GM21515 (cell line): ENCODE data around the gene EMC9.

Experiments
- ATAC-seq: cut with Tn5 transposase; IDR thresholded peaks from one replicate; pipeline ENCODE4 v1.9.1; 2021; ENCODE audit not compliant: unreplicated experiment

EMC9 gene

DNA sequence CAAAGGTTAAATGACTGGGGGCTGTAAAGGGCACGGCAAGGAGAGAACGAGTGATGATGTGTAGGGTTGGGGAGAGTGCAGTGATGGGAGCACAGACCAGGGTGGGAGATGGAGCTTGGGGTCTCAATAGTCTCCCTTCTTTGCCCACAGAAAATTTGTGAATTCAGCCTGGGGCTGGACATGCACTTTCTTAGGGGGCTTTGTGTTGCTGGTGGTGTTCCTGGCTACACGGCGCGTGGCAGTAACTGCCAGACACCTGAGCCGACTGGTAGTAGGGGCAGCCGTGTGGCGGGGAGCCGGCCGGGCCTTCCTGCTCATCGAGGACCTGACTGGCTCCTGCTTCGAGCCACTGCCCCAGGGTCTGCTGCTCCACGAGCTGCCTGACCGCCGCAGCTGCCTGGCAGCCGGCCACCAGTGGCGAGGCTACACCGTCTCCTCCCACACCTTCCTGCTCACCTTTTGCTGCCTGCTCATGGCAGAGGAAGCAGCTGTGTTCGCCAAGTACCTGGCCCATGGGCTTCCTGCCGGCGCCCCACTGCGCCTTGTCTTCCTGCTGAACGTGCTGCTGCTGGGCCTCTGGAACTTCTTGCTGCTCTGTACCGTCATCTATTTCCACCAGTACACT, 9.2 kb downstream of the EMC9 start:
- no peak for ATAC-seq

DNA sequence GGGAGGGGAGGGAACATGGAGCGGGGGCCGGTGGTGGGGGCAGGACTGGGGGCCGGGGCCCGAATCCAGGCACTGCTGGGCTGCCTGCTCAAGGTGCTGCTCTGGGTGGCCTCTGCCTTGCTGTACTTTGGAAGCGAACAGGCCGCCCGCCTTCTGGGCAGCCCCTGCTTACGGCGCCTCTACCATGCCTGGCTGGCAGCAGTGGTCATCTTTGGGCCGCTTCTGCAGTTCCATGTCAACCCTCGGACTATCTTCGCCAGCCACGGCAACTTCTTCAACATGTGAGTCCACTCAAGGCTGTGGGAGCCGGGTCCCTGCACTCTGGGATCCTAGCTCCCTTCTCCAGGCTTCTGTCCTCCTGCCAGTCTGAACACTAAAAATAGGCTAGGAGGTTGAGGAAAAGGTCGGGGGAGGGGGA, 9.8 kb downstream of the EMC9 start:
- ATAC-seq: no peak

DNA sequence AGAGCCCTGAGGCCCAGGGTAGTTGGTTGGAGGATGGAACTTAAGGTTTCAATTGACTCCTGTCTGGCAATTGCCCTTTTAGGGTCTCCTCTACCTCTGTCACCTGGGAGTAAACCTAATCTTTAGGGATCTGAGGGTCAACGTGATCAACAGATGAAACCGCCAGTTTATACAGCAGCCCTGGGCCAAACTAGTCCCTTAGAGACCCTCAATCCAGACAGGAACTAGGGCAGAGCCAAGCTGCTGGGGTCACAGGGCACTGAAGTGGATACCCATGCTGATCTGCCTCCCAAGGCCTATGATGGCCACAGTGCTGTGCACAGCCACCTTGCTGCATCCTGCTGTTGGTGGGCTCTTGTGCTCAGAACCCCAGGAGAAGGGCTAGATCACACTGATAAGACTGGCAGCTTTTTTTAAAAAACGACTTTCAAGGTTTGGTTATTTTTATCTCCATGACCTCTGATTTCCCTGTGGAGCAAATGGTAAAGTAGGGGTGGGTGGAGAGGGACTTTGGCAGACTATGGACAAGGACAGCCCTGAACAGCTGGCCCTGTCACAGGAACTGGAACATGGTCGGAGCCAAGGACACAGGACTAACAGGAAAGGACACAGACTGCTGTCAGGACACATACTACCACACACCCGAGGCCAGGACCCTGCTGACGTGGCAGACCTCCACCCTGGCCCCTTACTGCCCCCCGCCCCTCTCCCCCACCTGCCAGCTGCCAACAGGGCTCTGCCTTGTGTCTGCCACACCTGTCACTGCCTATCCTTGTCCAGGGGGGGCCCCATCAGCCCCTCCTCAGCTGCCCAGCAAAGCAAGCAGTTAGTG, 10.5 kb downstream of the EMC9 start:
- no peak for ATAC-seq

DNA sequence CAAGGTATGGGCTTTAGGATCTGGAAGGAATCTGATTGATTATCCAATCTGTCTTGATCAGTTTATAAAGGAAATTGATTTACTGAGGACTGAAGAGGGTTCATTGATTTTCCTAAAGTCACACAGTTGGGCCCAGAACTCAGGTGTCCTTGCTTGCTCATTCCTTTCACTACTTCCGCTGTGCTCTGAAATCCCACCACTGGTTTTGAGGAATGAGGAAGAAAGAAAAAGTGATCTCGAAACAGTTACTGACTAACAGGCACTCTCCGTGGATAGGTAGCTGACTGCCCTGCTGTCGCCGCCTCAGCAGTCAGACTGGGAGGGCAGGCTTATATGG, 11.0 kb downstream of the EMC9 start, which contains the start of gene FITM1:
FITM1 (plus strand) TSS at position 280 of the 337 bp plus-strand sequence. CDS start 905 bp downstream, outside the sequence.
- ATAC-seq: no peak

DNA sequence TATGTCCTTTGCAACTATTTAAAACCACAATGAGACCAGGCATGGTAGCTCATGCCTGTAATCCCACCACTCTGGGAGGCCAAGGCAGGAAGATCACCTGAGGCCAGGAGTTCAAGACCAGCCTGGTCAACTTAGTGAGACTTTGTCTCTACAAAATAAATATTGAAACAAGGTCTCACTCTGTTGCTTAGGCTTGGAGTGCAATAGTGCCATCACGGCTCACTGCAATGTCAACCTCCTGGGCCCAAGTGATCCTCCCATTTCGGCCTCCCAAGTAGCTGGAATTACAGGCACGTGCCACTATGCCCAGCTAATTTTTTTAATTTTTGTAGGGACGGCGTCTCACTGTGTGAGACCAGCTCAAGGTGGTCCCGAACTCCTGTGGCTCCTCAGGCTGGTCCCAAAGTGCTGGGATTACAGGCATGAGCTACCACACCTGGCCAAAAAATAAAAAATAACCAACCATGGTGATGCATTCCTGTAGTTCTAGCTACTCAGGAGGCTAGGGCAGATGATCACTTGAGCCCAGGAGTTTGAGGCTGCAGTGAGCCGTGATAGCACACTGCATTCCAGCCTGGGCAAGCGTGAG, 11.9 kb downstream of the EMC9 start:
- no peak for ATAC-seq

DNA sequence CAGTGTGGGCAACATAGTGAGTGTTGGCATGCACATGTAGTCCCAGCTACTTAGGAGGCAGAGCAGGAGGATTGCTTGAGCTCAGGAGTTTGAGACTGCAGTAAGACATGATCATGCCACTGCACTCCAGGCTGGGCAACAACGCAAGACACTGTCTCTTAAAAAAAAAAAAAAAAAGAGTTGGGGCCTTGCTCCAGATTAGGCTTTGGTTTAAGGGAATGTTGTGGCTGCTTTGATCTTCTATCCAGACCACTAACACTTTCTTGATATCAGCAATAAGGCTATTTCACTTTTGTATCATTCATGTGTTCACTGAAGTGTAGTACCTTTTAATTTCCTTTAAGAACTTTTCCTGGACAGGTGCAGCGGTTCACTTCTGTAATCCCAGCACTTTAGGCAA, 13.7 kb downstream of the EMC9 start:
- no peak for ATAC-seq

DNA sequence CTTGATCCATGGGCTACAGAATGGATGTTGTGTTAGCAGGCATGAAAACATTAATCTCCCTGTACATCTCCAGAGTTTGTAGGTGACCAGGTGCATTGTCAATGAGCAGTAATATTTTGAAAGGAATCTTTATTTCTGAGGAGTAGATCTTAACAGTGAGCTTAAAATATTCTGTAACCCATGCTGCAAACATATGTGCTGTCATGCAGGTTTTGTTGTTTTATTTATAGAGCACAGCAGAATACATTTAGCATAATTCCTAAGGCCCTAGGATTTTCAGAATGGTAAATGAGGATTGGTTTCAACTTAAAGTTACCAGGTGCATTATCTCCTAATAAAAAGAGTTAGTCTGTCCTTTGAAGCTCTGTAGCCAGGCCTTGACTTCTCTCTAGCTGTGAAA, 14.5 kb downstream of the EMC9 start:
- ATAC-seq: no peak

DNA sequence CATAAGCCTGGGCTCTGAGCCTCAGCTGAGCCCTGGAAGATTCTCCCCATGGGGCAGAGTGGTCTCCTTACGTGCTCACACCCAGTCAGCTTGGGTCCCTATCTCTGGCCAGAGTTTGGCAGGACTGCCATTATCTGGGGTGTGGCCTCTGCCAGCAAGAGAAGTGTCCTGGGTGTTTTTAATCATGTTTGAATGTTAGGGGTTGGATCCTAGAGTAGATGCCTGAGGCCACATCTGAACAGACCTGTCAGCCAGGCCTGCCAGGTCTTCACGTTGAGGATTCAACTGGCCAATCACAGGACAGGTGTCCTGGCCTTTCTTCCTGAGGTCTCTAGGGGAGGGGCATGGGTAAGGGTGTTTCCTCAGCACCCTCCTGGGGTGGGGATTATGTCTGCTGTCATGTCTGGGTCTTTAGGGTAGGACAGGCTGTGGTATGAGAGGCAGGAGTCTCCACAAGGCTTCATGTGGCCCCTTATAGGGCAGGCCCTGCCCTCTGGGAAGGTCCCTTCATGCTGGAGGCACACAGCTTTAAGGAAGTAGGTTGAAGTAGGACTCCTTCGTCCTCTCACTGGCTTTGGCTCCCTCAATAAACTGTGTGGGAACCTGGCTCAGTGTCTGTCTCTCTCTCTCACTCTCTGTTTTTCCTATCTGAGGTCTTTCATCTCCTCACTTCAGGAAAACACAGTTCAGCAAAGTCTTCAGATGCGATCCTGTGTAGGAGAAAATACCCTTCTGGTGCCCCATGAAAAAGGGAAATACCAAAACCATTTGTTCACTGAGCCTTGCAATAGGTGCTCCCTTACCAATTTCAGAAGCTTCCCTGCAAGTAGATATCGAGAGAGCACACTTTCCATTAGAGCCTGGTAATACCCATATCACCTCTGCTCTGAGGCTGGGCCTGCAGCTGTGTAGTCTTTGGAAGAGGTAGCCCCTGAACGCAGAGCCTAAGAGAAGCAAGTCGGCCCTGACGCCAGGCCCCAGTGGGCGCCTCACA, 17.7 kb downstream of the EMC9 start:
- no peak for ATAC-seq

DNA sequence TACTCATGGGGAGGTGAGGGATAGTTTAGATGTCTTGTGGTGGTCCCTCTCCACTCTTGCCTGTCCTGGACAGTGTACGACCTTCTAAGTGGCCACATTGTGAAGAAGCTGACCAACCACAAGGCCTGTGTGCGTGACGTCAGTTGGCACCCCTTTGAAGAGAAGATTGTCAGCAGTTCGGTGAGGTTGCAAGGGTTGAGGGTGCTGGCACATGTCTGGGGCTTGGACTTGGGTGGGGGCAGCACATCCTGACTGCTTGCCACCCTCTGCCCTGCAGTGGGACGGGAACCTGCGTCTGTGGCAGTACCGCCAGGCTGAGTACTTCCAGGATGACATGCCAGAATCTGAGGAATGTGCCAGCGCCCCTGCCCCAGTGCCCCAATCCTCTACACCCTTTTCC, 18.5 kb downstream of the EMC9 start:
- no peak for ATAC-seq

DNA sequence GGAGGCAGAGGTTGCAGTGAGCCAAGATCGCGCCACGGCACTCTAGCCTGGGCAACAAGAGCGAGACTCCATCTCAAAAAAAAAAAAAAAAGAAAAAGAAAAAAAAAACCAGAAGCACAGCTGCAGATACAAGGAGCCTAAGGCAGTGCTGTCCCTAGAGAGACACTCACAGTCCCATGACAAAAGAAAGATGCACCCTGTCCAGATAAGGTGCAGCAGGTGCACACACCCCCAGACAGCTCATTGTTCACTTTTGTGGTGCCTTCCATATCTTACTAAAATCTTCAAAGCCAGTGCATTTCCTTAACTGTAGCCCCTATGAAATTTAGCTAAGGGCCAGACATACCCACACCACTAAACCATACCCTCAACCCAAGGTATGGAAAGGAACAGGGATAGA, 19.0 kb downstream of the EMC9 start:
- ATAC-seq: no peak

DNA sequence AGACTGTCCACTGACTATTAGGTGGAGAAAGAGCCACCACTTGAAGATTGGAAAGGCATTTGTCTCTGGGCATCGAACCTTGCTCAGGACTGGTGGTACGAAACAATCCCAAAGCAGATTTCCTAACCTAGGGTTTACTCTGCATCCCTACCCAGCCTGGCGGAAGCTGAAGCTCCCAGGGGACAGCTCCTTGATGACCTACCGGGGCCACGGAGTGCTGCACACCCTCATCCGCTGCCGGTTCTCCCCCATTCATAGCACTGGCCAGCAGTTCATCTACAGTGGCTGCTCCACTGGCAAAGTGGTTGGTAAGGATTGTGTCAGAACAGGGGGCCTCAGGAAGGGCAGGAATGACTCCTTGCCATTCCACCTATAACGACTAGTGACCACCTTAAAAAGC, 20.2 kb downstream of the EMC9 start:
- no peak for ATAC-seq

DNA sequence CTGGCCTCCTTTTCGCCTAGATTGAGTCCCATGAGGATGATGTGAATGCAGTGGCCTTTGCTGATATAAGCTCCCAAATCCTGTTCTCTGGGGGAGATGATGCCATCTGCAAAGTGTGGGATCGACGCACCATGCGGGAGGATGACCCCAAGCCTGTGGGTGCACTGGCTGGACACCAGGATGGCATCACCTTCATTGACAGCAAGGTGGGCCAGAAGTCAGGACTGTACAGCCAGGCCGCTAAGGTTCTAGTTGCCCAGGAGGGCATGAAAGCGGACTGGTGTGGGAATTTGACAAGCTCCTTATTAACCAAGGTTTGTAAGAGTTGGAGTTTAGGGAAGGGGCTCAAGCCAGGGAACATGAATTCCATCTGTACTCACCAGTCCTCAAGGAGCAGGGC, 21.7 kb downstream of the EMC9 start:
- no peak for ATAC-seq

DNA sequence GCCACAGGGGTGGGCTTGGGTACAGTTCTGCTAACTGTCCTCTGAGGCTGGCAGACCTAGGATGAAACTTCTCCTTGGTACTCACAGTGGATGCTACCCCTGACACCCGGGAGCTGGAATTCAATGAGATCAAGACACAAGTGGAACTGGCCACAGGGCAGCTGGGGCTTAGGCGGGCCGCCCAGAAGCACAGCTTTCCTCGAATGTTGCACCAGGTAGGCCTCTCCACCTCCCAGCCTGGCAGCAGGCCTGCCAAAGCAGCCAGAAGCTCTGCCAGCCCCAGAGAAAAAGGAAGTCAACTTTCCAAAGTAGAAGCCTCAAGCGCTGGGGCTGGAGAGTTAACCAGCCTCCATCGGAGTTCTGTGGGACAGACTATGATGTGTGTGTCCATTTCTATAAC, 24.2 kb downstream of the EMC9 start:
- ATAC-seq: no peak

DNA sequence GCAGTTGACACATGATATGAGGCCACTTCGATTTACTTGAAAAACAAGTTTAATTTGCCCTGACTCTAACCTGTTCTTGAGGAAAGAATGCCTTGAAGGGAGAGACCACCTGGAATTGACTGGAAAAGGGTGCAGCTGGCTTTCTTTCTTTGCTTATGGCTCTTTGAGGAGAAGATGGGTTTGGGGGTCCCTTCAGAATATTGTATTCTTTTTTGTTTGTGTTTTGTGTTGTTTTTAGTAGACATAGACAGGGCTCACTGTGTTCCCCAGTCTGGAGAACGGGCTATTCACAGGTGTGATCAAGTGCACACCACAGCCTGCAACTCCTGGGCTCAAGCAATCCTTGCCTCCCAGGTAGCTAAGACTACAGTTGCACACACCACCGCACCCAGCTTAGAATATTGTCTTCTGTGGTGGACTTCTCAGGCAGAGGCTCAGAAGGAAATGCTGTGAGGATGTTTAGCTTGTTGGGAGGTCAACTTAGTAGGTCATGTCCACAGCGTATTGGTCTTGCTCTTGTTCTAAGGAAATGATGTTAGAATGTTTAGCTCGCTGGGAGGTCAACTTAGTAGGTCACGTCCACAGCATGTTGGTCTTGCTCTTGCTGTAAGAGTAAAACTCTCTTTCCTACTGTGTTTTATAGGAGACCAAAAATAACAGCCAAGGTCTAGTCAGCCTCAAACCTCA, 25.1 kb downstream of the EMC9 start:
- no peak for ATAC-seq

DNA sequence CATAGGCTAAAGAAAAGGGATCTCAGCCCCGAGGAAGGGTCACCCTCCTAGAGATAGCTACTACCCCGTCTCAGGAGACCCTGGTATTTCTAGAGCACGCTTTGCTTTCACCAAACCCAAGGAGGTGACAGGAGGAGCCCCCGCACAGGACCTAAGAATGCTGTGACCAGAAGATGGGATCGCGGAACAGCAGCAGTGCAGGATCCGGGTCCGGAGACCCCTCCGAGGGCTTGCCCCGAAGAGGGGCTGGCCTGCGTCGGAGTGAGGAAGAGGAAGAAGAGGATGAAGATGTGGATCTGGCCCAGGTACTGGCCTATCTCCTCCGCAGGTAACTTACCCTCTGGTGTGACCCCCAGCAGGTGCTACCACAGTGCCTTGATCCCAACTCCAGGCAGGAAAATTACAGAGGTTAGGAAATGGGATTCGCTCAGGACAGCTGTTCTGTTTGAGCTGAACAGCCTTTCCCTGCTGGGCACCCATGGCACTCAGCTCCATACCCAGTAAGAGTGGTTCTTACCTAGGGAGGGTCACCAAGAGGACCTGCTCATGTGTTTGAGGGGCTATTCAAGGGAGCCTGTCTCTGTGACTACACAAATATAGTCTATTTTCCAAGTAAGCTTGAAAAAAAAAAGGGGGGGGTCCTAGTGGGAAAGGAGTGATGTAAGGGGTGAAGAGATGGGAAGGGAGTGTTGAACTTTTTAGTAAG, 25.8 kb downstream of the EMC9 start:
- no peak for ATAC-seq

DNA sequence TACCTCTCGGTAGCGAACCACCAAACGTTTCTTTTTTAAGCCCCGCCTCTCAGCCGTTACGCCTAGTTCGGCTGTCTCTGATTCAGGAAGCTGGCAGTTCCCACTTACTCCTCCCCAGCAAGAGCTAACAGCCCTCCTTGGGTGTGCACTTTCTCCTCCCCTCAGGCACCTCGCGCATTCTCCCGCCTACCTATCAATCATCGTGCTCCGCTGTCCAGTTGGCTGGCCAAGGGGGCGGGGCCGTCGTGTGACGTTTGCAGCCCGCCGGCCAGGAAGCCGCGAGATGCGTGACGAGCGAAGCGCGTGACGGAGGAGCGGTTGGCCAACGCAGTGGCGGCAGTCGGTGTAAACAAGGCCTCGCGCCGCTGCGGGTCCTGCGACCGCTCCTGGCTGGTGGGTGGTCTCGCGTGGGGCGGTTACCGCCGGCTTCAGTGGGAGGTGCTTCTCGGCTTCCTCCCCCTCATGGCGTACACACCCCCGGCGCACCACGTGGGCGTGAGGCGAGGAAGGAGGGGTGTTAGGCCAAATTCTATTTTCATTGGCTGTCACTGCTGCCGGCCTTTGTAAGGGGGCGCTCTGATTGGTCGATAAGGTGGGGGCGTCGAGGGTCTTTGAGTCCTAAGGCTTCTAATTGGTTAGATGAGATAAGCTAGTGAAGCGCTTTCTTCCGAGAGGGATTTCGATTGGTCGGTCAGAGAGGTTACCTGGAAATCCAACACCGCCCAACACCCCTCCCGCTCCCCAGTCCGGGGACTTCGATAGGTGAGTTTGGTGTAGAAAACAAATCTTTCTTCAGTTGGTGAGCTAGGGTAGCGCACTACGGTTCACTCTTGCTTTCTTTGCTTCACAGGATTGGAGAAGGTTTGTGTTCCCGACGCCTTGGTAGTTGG, 26.6 kb downstream of the EMC9 start, which contains the start of the genes DCAF11 and NRL:
DCAF11 (plus strand) TSS at position 246 of the 890 bp plus-strand sequence. CDS start 818 bp downstream, outside the sequence.
NRL (minus strand) TSS at position 418 of the 890 bp plus-strand sequence. CDS start 32,101 bp downstream, outside the sequence.
- ATAC-seq: peak; percentile 82

DNA sequence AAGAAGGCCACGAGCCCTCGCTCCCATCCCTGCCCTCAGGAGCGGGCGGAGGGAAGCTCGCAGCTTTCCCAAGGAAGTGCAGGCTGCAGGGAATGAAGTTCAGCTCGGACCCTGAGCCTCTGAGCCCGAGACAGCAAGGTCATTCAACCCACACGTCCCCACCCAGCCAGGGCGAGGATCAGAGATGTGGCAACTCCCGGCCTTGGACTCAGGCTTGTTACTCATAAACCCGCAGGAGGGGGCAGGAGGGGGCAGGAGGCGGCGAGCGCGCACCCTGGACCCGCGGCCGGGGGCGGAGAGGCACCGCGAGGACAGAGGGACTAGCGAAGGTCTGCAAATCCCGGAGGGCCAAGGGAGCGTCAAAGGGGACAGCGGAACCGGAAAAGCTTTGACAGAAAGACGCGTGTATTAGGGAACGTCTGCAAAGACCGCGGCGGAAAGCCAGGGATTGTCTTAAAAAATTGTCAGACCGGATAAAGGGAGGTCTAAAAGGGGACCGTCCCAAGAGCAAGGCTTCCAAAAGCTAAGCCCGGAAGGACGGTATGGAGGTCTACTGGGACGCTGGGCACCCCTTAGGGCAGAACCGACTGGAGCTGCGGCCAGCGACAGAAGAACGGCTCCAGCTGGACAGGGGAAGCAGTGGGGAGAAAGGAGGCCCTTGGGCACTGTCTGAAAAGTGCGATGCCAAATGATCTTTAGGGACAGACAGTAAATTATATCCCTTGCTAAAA, 27.4 kb downstream of the EMC9 start:
- ATAC-seq: peak; percentile 30

DNA sequence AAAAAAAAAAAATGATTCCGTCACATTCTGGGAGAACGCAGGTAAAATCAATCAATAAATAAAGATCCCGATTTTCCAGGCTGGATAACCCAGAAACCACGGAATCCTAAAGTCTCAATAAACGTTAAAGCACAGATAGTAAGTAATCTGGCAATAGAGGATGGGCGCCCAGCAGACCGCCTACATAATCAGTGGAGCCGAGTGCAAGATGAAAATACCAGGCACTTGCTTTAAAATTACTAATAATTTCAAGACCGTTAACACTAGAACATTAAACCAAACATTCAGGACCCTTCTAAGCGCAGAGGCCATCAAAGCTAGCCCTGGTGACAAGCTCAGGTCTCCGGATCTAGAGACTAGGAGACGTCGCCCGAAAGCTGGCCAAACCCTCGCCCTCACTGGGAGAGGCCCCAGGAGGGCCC, 28.0 kb downstream of the EMC9 start:
- ATAC-seq: no peak
